HG03575 (cell line): ENCODE data around the gene MBOAT1.
A peak's percentile ranks its signal among the peaks of the same experiment; 100 is the strongest.
"Not testable (repeated sequence)": the region's sequence is repeated elsewhere in the genome, so short reads cannot be mapped to it uniquely, and the experiment has no call there.

Experiments used
- ATAC-seq: cut with Tn5 transposase; IDR thresholded peaks from one replicate; pipeline ENCODE4 v1.9.1; 2021; ENCODE audit not compliant: unreplicated experiment, insufficient number of reproducible peaks, low FRiP score; ENCODE audit errors: extremely low read depth

The MBOAT1 gene

GRCh38 chr6:20179287-20180045, 32.8 kb downstream of the MBOAT1 start:
- ATAC-seq, result not testable (repeated sequence)

GRCh38 chr6:20178327-20178726, 33.9 kb downstream of the MBOAT1 start:
- ATAC-seq, result no peak

GRCh38 chr6:20175810-20176410, 36.4 kb downstream of the MBOAT1 start:
- ATAC-seq, result no peak

GRCh38 chr6:20173833-20174792, 38.2 kb downstream of the MBOAT1 start:
- peak; percentile 83 for ATAC-seq

GRCh38 chr6:20172842-20173456, 39.3 kb downstream of the MBOAT1 start:
- ATAC-seq, result no peak

- no peak for ATAC-seq
Measured at GRCh38 chr6:20170455-20171148, 41.7 kb downstream of the MBOAT1 start.

- ATAC-seq, result no peak
Measured at GRCh38 chr6:20169786-20170185, 42.5 kb downstream of the MBOAT1 start.

- no peak for ATAC-seq
Measured at GRCh38 chr6:20169119-20169557, 43.1 kb downstream of the MBOAT1 start.

- no peak for ATAC-seq
Measured at GRCh38 chr6:20168690-20169089, 43.6 kb downstream of the MBOAT1 start.

GRCh38 chr6:20167601-20168000, 44.7 kb downstream of the MBOAT1 start:
- no peak for ATAC-seq

GRCh38 chr6:20166210-20166609, 46.1 kb downstream of the MBOAT1 start:
- no peak for ATAC-seq

GRCh38 chr6:20162515-20162914, 49.8 kb downstream of the MBOAT1 start:
- no peak for ATAC-seq

- no peak for ATAC-seq
Measured at GRCh38 chr6:20160541-20161283, 51.6 kb downstream of the MBOAT1 start.

GRCh38 chr6:20159781-20160540, 52.3 kb downstream of the MBOAT1 start:
- no peak for ATAC-seq

GRCh38 chr6:20159098-20159497, 53.2 kb downstream of the MBOAT1 start:
- ATAC-seq, result no peak

- no peak for ATAC-seq
Measured at GRCh38 chr6:20158676-20159075, 53.6 kb downstream of the MBOAT1 start.

- no peak for ATAC-seq
Measured at GRCh38 chr6:20156824-20157223, 55.4 kb downstream of the MBOAT1 start.
